CD4-positive, alpha-beta T cell treated with Interleukin-17A for 4 hours (primary cell): Measurements from ENCODE around the gene SULT1A2.
"Not testable (repeated sequence)": the region's sequence is repeated elsewhere in the genome, so short reads cannot be mapped to it uniquely, and the experiment has no call there.

Experiments
- DNase-seq: peaks from one replicate; pipeline ENCODE4 v3.0.0-alpha.2; 2020; ENCODE audit warnings: mixed read lengths

SULT1A2 gene

DNA sequence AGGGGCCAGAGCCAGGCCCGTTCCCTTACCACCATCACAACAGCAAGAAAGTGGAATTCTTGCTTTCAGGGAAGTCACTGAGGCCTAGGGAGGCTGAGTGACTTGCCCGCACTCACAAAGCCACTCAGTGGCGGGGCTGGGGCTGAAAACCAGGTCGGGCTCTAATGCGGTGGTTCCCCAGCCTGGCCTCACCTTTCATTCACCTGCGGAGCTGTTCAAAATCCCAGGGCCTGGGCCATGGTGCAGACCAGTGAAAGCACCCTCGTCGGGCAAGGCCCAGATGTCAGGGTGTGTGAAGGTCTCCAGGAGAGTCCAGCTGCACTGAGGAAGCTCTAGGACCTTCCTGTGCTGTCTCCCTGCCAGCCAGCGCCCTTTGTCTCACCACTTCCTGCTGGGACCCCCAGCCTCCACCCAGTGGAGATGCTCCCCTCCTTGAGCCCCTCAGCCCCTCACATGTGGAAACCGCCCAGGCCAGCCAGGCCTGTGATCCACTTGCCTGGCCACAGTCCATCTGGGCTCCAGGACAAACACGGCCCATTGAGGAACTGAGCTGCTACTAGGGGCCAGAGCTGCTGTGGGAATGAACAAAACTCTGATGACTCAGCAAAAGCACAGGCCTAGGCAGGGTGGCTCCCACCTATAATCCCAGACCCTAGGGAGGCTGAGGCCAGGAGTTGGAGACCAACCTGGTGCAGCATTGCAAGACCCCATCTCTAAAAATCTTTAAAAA, 12.2 kb upstream of the SULT1A2 start:
- not testable (repeated sequence) for DNase-seq

DNA sequence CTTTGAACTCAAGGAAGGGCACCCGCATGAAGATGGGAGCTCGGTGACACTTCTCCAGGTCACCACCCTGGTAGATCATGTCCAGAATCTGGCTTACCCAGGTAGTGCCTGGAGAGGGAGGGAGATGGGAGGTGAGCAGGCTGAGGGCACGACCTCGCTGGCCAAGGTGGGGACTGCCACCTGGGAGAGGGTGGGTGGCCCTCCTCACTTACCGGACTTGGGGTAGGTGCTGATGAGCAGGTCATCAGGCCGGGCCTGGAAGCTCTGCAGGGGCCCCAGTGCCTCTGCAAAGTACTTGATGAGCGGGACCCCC, 11.6 kb upstream of the SULT1A2 start:
- DNase-seq, result not testable (repeated sequence)

DNA sequence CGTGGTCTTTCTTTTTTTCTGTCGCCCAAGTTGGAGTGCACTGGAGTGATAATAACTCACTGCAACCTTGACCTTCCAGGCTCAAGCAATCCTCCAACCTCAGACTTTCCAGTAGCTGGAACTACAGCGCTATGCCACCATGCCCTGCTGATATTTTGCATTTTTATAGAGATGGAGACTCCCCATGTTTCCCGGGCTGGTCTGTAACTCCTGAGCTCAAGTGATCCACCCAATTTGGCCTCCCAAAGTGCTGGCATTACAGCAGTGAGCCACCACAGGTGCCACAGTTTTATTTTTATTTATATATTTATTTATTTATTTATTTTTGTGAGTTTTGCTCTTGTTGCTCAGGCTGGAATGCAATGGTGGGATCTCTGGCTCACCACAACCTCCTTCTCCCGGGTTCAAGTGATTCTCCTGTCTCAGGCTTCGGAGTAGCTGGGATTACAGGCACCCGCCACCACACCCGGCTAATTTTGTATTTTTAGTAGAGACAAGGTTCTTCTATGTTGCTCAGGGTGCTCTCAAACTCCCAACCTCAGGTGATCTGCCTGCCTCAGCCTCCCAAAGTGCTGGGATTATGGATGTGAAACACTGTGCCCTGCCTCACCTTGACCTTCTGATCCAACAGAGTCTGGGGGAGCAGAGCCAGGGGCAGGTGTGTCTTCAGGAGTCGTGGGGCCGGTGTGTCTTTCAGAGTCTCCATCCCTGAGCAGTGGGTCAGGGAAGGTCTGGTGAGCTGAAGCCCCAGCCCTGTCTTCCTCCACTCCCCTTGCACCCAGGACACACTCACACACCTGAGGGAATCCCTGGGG, 11.0 kb upstream of the SULT1A2 start:
- DNase-seq, result not testable (repeated sequence)

DNA sequence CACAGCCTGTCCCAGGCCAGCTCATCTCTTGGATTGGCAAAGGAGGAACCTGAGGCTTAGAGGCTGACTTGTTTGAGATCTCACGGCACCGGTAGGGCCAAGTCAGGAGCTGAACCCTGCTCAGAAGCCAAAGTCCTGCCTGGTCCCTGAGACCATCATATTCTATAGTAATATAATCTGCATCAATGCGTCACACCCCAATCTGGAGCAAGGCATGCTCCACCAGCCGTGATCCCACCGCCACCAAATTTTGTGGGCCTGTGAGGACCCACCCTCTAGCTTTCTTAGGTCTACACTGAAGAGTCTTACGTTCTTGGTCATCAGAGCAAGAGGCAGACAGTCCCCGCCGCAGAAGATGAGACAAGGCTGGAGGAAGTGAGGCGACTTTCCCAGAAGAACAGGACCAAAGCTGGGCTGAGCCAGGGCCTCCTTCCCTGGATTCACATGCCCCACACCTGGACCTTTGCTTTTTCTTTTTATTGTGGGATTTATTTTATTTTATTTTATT, 10.3 kb upstream of the SULT1A2 start:
- no peak for DNase-seq

DNA sequence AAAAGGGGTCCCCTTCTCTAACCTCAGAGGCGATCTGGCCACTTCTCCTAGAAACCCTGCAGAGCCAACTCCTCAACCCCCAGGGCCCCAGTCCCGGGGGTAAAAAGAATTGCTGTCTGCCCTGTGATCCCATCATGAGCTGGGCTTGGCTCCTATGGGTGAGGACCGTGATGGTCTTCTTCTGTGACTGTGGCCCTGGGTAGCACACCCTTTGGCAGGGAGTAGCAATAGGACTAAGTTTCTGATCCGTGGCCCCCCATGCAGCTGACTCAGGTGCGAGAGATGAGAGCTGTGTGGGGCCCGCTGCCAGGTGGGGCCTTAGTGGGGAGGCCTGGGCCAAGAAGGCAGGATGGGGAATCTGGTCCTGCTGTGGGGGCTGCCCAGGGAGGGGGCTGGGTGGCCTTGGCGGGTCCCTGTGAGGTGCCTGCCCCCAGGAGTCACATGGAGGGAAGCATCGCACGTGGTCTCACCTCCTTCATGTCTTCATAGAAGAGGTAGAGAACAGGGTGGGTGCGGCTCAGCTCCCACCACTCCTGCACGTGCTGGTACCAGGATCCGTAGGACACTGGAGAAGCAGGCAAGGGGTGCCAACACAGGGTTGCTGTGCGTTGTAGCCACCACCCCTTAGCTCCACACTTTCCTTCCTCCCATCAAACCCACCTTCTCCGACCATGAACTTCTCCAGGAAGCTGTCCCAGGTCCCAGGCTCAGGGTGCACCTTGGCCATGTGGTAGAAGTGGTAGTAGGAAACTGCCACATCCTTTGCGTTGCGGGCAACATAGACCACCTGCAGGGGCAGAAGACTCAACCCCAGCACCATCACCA, 9.7 kb upstream of the SULT1A2 start:
- no peak for DNase-seq

DNA sequence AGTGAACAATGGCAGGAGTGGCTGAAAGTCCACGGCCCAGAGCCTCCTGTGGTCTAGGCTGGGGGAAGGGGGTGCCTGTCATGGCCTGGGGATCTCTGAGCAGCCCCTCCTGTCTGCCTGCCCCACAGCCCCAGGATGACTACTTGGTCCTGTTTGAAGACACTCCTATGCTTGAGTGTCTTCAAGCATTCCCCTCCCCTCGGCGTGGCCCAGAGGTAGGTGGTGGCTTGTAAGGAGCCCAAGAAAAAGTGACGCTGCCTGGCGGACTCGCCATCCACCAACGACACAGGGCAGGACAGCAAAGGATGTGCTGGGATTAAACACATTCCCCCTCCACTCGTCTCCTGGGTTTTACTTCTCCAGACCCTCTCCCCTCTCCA, 7.3 kb upstream of the SULT1A2 start:
- no peak for DNase-seq

DNA sequence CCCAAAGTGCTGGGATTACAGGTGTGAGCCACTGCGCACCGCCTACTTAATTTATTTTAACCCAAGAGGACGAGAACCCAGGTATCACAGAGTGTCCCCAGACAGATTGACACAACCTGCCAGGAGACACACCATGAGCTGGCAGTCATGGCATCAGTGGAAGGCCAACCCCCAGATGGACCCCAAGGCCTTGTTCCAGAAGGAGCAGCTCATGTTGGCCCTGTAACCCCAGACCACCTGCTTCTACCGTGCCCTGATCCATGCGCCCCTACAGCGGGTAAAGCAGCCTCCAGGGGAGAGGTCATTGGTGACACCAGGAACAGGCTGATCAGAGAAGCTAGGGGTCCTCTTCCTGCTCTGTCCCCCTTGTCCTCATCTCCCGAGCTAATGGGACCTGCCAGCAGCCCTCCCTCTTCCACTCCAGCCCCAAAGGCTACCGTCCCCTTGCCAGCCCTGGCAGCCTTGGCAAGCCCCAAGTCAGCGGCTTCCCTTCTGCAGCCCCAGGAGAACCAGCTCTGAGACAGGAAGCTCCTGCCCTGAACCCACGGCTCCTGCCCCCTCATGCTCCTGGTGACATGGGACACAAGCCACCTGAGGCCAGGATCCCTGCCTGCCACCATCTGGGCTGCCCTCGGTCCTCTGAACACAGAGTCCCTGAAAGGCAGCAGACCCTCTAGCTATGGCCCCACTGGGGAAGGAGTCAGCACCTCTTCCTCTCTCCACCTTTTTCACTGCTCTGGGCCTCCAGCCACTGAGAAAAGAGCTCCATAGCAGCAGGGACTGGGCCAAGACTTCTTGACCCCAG, 6.7 kb upstream of the SULT1A2 start:
- DNase-seq, result no peak

DNA sequence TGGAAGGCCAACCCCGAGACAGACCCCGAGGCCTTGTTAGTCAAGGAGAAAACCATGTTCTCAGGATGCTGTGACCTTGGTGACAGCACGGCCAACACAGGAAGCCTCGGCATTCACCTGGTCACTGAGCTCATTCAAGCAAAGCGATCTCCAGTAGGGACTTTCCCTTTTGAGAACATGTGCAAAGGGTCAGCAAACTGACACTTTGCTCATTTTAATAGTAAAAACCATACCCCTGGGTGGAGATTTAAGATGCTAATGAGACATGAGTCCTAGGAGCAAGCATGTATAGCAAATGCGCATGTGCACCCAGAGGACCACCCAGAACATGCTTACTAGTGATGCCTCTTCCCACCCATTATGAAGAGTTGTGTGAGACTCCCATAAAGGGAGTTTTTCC, 5.7 kb upstream of the SULT1A2 start:
- DNase-seq, result no peak

DNA sequence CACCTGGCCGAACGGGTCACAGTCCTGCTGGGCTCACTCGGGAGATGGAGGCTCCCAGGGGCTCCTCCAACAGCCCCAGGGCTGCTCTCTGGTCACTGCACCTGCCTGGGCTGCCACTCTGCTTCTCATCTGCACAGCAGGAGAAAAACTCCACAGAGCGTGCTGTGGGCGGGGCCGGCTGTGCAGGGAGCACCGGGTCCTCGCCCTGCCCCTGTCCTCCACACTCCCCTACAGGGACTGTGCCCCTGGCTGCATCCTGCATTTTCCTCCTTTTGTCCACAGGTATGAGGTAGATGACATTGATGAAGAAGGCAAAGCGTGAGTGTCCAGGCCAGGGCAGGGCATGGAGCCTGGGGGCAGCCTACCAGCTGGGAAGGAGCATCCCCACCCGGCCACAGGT, 5.2 kb upstream of the SULT1A2 start:
- not testable (repeated sequence) for DNase-seq

GRCh38 chr16:28601589-28601988, 4.7 kb upstream of the SULT1A2 start:
- DNase-seq, result not testable (repeated sequence)

- not testable (repeated sequence) for DNase-seq
Measured at GRCh38 chr16:28600965-28601364, 4.1 kb upstream of the SULT1A2 start.

GRCh38 chr16:28599377-28600285, 2.8 kb upstream of the SULT1A2 start:
- DNase-seq, result not testable (repeated sequence)

- no peak for DNase-seq
Measured at GRCh38 chr16:28597692-28598261, 927 bp upstream of the SULT1A2 start.

DNA sequence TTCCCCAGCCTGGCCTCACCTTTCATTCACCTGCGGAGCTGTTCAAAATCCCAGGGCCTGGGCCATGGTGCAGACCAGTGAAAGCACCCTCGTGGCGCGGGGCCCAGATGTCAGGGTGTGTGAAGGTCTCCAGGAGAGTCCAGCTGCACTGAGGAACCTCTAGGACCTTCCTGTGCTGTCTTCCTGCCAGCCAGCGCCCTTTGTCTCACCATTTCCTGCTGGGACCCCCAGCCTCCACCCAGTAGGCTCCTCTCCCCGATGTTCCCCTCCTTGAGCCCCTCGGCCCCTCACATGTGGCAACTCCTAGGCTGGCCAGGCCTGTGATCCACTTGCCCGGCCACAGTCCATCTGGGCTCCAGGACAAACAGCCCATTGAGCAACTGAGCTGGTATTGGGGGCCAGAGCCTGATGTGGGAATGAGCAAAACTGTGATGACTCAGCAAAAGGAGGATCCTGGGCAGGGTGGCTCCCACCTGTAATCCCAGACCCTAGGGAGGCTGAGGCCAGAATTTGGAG, 677 bp downstream of the SULT1A2 start:
- DNase-seq, result no peak

GRCh38 chr16:28595451-28595850, 1.4 kb downstream of the SULT1A2 start:
- DNase-seq, result not testable (repeated sequence)

DNA sequence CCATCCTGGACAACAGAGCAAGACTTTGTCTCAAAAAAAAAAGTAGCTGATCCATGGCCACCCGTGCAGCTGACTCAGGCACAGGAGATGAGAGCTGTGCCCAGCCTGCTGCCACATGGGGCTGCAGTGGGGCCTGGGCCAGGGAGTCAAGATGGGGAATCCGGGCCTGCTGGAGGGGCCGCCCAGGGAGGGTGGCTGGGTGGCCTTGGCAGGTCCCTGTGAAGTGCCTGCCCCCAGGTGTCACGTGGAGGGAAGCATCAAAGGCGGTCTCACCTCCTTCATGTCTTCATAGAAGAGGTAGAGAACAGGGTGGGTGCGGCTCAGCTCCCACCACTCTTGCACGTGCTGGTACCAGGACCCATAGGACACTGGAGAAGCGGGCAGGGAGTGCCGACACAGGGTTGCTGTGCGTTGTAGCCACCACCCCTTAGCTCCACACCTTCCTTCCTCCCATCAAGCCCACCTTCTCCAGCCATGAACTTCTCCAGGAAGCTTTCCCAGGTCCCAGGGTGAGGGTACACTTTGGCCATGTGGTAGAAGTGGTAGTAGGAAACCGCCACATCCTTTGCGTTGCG, 3.8 kb downstream of the SULT1A2 start:
- no peak for DNase-seq

DNA sequence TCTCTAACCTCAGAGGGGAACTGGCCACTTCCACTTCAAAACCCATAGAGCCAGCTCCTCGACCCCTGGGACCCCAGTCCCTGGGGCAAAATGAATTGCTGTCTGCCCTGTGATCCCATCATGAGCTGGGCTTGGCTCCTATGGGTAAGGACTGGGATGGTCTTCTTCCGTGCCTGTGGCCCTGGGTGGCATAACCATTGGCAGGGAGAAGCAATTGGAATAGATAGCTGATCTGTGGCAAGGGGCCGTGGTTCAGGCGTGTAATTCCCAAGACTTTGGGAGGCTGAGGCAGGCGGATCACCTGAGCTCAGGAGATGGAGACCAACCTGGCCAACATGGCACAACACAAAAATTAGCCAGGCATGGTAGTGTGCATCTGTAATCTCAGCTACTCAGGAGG, 4.3 kb downstream of the SULT1A2 start:
- no peak for DNase-seq

GRCh38 chr16:28591355-28591754, 5.5 kb downstream of the SULT1A2 start:
- DNase-seq, result no peak

DNA sequence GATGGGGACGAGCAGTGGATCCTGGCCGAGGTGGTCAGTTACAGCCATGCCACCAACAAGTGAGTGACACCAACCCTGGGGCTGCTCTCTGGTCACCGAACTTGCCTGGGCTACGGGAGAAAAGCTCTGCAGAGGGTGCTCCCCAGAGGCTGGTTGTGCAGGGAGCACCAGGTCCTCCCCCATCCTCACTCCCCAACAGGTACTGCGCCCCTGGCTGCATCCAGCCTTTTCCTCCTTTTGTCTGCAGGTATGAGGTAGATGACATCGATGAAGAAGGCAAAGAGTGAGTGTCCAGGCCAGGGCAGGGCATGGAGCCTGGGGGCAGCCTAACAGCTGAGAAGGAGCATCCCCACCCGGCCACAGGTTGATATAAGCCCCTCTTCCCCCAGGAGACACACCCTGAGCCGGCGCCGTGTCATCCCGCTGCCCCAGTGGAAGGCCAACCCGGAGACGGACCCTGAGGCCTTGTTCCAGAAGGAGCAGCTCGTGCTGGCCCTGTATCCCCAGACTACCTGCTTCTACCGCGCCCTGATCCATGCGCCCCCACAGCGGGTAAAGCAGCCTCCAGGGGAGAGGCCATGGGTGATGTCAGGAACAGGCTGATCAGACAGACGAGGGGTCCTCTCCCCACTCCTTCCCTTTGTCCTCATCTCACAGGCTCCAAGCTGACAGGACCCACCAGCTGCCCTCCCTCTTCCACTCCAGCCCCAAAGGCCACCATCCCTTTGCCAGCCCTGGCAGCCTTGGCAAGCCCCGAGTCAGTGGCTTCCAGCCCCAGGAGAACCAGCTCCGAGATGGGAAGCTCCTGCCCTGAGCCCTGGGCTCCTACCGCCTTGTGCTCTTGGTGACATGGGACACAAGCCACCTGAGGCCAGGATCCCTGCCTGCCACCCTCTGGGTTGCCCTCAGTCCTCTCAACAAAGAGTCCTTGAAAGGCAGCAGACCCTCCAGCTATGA, 6.2 kb downstream of the SULT1A2 start:
- DNase-seq, result no peak
